G401.6 (cell line): ENCODE data around the gene FOXA2.

Experiments used
- FAIRE-seq: peaks from 2 replicates; lab custom pipeline; 2012; peaks lifted over from hg19 to GRCh38; lab: Jason Lieb, UNC

Gene FOXA2

GRCh38 chr20:22583773-22584521 is 425 bp downstream of the FOXA2 start:
- no peak for FAIRE-seq

GRCh38 chr20:22582964-22583772 is 1.2 kb downstream of the FOXA2 start:
- FAIRE-seq, result no peak

- no peak for FAIRE-seq
Observed at GRCh38 chr20:22582386-22582963, 1.9 kb downstream of the FOXA2 start.

GRCh38 chr20:22581437-22582385 is 2.7 kb downstream of the FOXA2 start:
- no peak for FAIRE-seq

GRCh38 chr20:22579711-22580697 is 4.4 kb downstream of the FOXA2 start:
- FAIRE-seq, result no peak

GRCh38 chr20:22579119-22579427 is 5.3 kb downstream of the FOXA2 start:
- no peak for FAIRE-seq

GRCh38 chr20:22578221-22579118 is 5.9 kb downstream of the FOXA2 start:
- no peak for FAIRE-seq

GRCh38 chr20:22577515-22578220 is 6.7 kb downstream of the FOXA2 start:
- no peak for FAIRE-seq

GRCh38 chr20:22576733-22577514 is 7.4 kb downstream of the FOXA2 start:
- no peak for FAIRE-seq

- FAIRE-seq, result no peak
Observed at GRCh38 chr20:22576273-22576672, 8.1 kb downstream of the FOXA2 start.

- FAIRE-seq, result no peak
Observed at GRCh38 chr20:22575737-22576136, 8.6 kb downstream of the FOXA2 start.

- FAIRE-seq, result no peak
Observed at GRCh38 chr20:22575087-22575721, 9.2 kb downstream of the FOXA2 start.

GRCh38 chr20:22574545-22575086 is 9.8 kb downstream of the FOXA2 start:
- FAIRE-seq, result no peak

- FAIRE-seq, result no peak
Observed at GRCh38 chr20:22572491-22572890, 11.9 kb downstream of the FOXA2 start.

- no peak for FAIRE-seq
Observed at GRCh38 chr20:22572023-22572422, 12.3 kb downstream of the FOXA2 start.

GRCh38 chr20:22569353-22569752 is 15.0 kb downstream of the FOXA2 start:
- FAIRE-seq, result no peak

GRCh38 chr20:22568872-22569344 is 15.5 kb downstream of the FOXA2 start:
- no peak for FAIRE-seq
